Neural cell (in vitro differentiated cells): Measurements from ENCODE around the gene SPATA13.

Experiments used
- EZH2 ChIP-seq: fragments of 200-600, 300-800 bp; shearing (Covaris generic), sonication (generic); IDR thresholded peaks from 2 replicates; pipeline ENCODE4 v1.6.1; 2014; ENCODE audit warnings: antibody characterized with exemption, low read length, borderline replicate concordance, mild to moderate bottlenecking; ENCODE audit not compliant: insufficient read depth, poor library complexity, severe bottlenecking
- POLR2AphosphoS5 ChIP-seq: IDR thresholded peaks from 2 replicates; pipeline ENCODE4 v1.6.1; 2012
- TF ChIP-seq, protein P1 (sequence below): fragments of 450-650 bp; IDR thresholded peaks from 2 replicates; pipeline ENCODE4 v1.5.1; 2014; ENCODE audit warnings: antibody characterized with exemption, mild to moderate bottlenecking, moderate library complexity; ENCODE audit not compliant: poor library complexity, severe bottlenecking

DNA sequence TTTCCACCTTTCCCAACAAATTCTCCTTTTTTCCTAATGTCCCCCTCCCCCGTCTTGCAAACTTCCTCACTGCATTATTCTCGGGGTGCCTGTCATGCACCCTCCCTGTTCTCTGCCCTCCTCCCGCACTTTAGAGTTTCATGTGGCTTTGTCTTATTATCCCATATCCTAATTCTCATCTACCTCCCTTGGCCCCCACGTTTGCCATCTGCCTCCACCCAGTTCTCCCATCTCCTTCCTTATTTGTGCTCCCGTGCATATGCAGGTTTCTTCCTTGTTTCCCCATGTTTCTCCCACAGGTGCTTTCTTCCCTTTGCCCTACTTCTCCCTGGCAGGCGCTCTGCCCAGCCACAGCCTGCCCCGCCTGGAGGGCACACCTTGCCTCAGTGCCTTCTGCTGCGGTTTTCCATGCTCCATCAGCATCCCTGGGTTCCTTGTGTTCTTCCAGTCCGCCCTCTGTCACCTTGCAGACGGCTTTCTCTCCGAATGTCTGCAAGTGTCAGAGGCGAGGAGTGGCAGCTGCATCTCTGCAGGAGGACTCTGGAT is 1.5 kb downstream of the SPATA13 start:
- TF ChIP-seq POLR2AphosphoS5 (no peak), EZH2 (no peak)
- TF ChIP-seq, protein P1, sequence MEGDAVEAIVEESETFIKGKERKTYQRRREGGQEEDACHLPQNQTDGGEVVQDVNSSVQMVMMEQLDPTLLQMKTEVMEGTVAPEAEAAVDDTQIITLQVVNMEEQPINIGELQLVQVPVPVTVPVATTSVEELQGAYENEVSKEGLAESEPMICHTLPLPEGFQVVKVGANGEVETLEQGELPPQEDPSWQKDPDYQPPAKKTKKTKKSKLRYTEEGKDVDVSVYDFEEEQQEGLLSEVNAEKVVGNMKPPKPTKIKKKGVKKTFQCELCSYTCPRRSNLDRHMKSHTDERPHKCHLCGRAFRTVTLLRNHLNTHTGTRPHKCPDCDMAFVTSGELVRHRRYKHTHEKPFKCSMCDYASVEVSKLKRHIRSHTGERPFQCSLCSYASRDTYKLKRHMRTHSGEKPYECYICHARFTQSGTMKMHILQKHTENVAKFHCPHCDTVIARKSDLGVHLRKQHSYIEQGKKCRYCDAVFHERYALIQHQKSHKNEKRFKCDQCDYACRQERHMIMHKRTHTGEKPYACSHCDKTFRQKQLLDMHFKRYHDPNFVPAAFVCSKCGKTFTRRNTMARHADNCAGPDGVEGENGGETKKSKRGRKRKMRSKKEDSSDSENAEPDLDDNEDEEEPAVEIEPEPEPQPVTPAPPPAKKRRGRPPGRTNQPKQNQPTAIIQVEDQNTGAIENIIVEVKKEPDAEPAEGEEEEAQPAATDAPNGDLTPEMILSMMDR: no peak
